Naive thymus-derived CD8-positive, alpha-beta T cell (primary cell): ENCODE results near the gene HNF4A. TPM values are rescaled to one million over a fixed set of nuclear protein-coding genes. Genes with fewer than 3 reads are reported as not detected.
A peak's percentile ranks its signal among the peaks of the same experiment; 100 is the strongest.

Source experiments
- ATAC-seq, 2 donors: fragments of 150-1000 bp; cut with Tn5 transposase in 1 of 2; sonication (Bioruptor Pico), chemical (Tn5 transposase) in 1 of 2; 1 replicate in 1 of 2; 2 replicates in 1 of 2; pipeline ENCODE4 v1.10.0; 2021; ENCODE audit warnings: mild to moderate bottlenecking in 2 of 2, moderate library complexity in 2 of 2
- POLR2A ChIA-PET: fragments of 350-600 bp; sonication (Branson Sonifier 250); formaldehyde crosslinking; loops from one replicate; lab custom pipeline; 2021; ENCODE audit warnings: antibody characterized with exemption; lab: Charles Lee
- DNase-seq, 10 donors: peaks; one replicate each; pipeline versions ENCODE4 v3.0.0 to v3.0.0-alpha.2; 2020 to 2022
- H3K27ac Mint-ChIP-seq, 10 donors: one replicate each; pipeline ENCODE4 v1.8.0; 2020 to 2022; ENCODE audit warnings: mild to moderate bottlenecking in 10 of 10, mixed read lengths in 10 of 10, moderate library complexity in 4 of 10, inconsistent platforms in 1 of 10
- H3K27me3 Mint-ChIP-seq, 5 donors: one replicate each; pipeline ENCODE4 v1.8.0; 2021 to 2022; ENCODE audit warnings: mixed read lengths in 5 of 5
- H3K36me3 Mint-ChIP-seq, 3 donors: one replicate each; pipeline ENCODE4 v1.8.0; 2020 to 2022; ENCODE audit warnings: mixed read lengths in 3 of 3, mild to moderate bottlenecking in 2 of 3, inconsistent platforms in 1 of 3
- H3K4me1 Mint-ChIP-seq, 4 donors: one replicate each; pipeline ENCODE4 v1.8.0; 2021 to 2022; ENCODE audit warnings: mixed read lengths in 4 of 4
- H3K4me3 Mint-ChIP-seq, 10 donors: one replicate each; pipeline ENCODE4 v1.8.0; 2020 to 2022; ENCODE audit warnings: mild to moderate bottlenecking in 10 of 10, mixed read lengths in 10 of 10, moderate library complexity in 6 of 10, inconsistent platforms in 1 of 10
- H3K9me3 Mint-ChIP-seq, 9 donors: one replicate each; pipeline ENCODE4 v1.8.0; 2020 to 2022; ENCODE audit warnings: mixed read lengths in 9 of 9, mild to moderate bottlenecking in 3 of 9, inconsistent platforms in 1 of 9, moderate library complexity in 1 of 9
- polyA plus RNA-seq, 3 donors: library from polyadenylated mRNA; unstranded; fragments of 300-500 nt; fragmentation: Illumina TruSeq; gene quantifications; one replicate each; pipeline ENCODE4 v1.2.3, GENCODE V29; 2021
- total RNA-seq, 8 experiments: library from RNA in 2 of 8; stranded (reverse) in 2 of 8; gene quantifications; one replicate each; pipeline ENCODE4 v1.2.3 and lab custom pipeline; 2021 to 2026

HNF4A gene
- total and polyA plus RNA-seq, 5 experiments from 2014 or later, result not detected

- Mint-ChIP-seq H3K36me3 (no peaks in the 10 kb centered on the region), H3K27ac (peak overlapping the region in 1 of 10 donors; percentile 19), H3K4me1 (peaks cover 2 to 6% (median 3%) of the 10 kb centered on the region in 4 donors), H3K27me3 (peaks cover 0 to 10% (median 7%) of the 10 kb centered on the region in 5 donors), H3K4me3 (no peak overlapping the region), H3K9me3 (no peaks in the 10 kb centered on the region)
- DNase-seq (no peak), ATAC-seq (no peak)
- POLR2A ChIA-PET, result interaction anchor here (0.6 kb wide), 1 partner anchor 167 kb away, joined by 3 read pairs; no protein-coding TSS in a partner anchor
Measured at GRCh38 chr20:44382641-44383040, 27.1 kb downstream of the HNF4A start.

DNA sequence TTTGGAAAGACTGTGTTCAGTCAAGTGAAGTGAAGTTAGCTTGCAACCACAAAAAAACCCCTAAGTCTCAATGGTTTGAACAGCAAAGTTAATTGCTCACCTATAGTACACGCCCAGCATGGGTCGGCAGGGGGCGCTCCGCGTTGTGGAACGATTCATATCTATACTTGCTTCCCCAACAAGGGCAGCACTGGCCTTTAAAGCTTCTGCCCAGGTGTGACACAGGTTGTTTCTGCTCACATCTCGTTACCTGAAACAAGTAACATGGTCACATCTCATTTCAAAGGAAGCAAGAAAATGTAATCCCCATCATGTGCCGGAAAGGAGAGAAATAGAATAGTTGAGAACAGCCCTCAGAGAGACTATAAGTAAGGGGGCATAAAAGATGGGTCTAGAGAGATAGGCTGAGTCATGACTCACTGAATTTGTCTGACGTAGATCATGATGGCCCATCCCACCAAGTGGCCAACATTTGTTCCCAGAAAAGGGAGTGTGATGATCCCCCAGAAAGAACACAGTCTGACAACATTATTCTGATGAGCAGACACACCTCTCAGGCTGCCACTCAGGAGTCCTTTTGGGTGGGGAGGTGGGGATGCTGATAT is 29.0 kb downstream of the HNF4A start:
- peak; percentile 60 to 90 (median 78) for DNase-seq
- peaks cover 5 to 17% (median 9%) of the 10 kb centered on the region in 4 donors for H3K4me1 Mint-ChIP-seq
- POLR2A ChIA-PET, result interaction anchor here (1.6 to 2.8 kb wide), 2 partner anchors 167 to 225 kb away, joined by 5 to 12 read pairs; no protein-coding TSS in a partner anchor
- ATAC-seq, result peak; percentile 79 to 85
- peak overlapping the region in 2 of 10 donors; percentile 8 to 67 for H3K27ac Mint-ChIP-seq
- no peaks in the 10 kb centered on the region for H3K36me3 Mint-ChIP-seq
- no peak overlapping the region for H3K4me3 Mint-ChIP-seq
- peaks cover 1 to 12% (median 10%) of the 10 kb centered on the region in 5 donors for H3K27me3 Mint-ChIP-seq
- H3K9me3 Mint-ChIP-seq, result no peaks in the 10 kb centered on the region

DNA sequence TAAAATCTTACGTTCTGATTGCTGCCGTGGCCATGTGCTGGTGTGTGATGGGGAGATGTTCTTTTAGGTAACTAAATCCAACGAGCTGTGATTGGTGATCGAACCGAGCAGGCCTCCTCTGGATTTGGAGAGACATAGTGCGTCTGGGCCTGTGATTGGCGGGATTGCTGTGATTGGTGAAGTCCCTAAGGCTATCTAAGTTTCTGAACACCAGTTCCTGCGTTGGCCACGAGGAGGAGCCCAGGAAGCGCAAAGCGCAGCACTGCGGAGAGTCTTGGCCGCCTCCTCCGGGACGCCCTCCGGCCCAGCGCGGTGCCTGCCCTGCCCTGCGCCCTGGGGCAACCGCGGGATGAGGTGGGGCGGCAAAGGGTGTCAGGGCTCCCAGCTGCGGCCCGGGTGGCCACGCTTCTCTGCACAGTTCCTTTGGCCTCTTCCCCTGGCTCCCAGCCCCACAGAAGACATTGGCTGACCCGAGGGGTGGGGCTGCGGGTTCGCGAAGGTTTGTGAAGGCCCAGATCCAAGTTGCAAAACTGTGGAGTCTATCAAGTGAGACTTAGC is 33.0 kb downstream of the HNF4A start:
- H3K4me3 Mint-ChIP-seq, result no peak overlapping the region
- H3K27ac Mint-ChIP-seq, result peak overlapping the region in 3 of 10 donors; percentile 16 to 51 (median 31)
- H3K4me1 Mint-ChIP-seq, result peaks cover 5 to 17% (median 9%) of the 10 kb centered on the region in 4 donors
- no peaks in the 10 kb centered on the region for H3K36me3 Mint-ChIP-seq
- DNase-seq (peak; percentile 38 to 72 (median 50)), ATAC-seq (peak; percentile 84)
- H3K9me3 Mint-ChIP-seq, result no peaks in the 10 kb centered on the region
- POLR2A ChIA-PET, result interaction anchor here (1.5 kb wide), 1 partner anchor 222 kb away, joined by 3 read pairs; no protein-coding TSS in a partner anchor
- peaks cover 0 to 9% (median 4%) of the 10 kb centered on the region in 5 donors for H3K27me3 Mint-ChIP-seq

DNA sequence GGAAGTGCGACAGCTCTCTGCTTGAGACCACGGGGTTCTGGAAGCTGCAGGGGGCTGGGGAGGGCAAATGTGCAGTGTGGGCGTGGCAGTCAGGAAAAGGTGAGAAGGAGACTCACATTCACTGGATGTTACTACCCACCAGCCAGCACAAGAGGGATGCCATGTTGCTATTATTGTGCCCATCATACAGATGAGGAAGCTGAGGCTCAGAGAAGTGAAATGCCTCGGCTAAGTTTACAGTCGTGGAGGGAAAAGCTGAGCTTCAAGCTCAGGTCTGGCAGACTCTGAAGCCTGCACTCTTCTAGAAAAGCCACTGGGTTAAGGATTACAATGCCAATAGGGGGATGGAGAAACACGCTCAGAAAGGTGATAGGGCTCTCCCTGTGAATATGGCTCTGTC is 34.4 kb downstream of the HNF4A start:
- POLR2A ChIA-PET, result interaction anchor here (0.6 to 1.5 kb wide), 2 partner anchors 28 to 220 kb away, joined by 3 to 9 read pairs; no protein-coding TSS in a partner anchor
- Mint-ChIP-seq H3K36me3 (no peaks in the 10 kb centered on the region), H3K4me1 (peaks cover 3 to 12% (median 6%) of the 10 kb centered on the region in 4 donors), H3K9me3 (no peaks in the 10 kb centered on the region), H3K4me3 (no peak overlapping the region), H3K27me3 (peaks cover 0 to 9% (median 4%) of the 10 kb centered on the region in 5 donors), H3K27ac (no peak overlapping the region)
- DNase-seq (no peak), ATAC-seq (no peak)

DNA sequence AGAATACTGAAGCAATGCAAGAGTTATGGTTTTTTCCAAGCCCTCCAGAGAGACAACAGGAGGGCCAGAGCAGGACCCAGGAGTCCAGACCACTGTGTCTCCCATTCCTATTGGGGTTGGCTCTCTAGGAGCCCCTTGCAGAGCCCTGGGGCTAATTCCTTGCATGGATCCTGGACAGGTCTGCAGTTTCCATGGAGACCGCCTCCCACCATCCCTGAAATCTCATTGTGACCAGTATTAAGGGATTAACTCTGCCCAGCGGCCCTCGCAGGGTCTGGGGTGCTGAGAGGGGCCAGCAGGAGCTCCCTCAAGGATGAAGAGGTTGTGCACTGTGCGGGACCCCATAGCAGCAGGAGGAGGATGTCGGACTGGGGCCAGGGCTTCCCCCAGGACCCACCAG is 34.8 kb downstream of the HNF4A start:
- Mint-ChIP-seq H3K4me1 (peaks cover 3 to 12% (median 6%) of the 10 kb centered on the region in 4 donors), H3K27me3 (peaks cover 0 to 9% (median 4%) of the 10 kb centered on the region in 5 donors), H3K9me3 (no peaks in the 10 kb centered on the region), H3K36me3 (no peaks in the 10 kb centered on the region), H3K4me3 (no peak overlapping the region), H3K27ac (no peak overlapping the region)
- POLR2A ChIA-PET, result no interaction called here
- ATAC-seq (no peak), DNase-seq (no peak)

DNA sequence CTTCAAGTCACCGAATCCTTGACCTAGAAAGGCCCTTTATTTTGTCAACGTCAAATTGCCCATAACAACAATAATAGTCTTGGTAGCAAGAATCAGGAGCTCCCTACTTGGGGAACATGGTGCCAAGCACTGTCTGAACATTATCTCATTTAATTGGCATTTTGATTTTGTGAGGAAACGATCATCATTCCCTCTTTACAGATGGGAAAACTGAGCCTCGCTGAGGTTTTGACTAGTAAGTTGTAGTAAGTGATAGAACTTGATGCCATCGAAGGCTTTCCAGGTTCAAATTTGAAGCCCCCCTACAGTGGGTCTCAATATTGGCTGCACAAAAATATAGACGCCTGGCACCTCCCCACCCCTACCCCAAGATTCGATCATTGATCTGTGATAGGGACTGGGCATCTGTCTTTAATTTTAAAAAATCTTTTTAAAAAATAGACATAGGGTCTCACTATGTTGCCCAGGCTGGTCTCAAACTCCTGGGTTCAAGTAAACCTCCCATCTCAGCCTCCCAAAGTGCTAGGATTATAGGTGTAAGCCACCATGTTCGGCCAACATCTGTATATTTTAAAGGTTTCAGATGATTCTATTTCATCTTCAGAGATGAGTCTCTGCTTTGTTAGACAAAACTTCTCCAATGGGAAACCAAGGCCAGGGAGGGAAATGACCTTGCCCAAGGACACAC is 36.7 kb downstream of the HNF4A start:
- Mint-ChIP-seq H3K27me3 (peaks cover 0 to 9% (median 4%) of the 10 kb centered on the region in 5 donors), H3K27ac (no peak overlapping the region), H3K36me3 (no peaks in the 10 kb centered on the region), H3K4me1 (peaks cover 3 to 12% (median 6%) of the 10 kb centered on the region in 4 donors), H3K9me3 (no peaks in the 10 kb centered on the region), H3K4me3 (no peak overlapping the region)
- ATAC-seq, result no peak
- no peak for DNase-seq
- POLR2A ChIA-PET, result no interaction called here

- peaks cover 2 to 12% (median 6%) of the 10 kb centered on the region in 4 donors for H3K4me1 Mint-ChIP-seq
- DNase-seq (no peak), ATAC-seq (no peak)
- peaks cover 0 to 9% (median 3%) of the 10 kb centered on the region in 5 donors for H3K27me3 Mint-ChIP-seq
- no peaks in the 10 kb centered on the region for H3K36me3 Mint-ChIP-seq
- H3K9me3 Mint-ChIP-seq, result no peaks in the 10 kb centered on the region
- POLR2A ChIA-PET, result no interaction called here
- peak overlapping the region in 1 of 10 donors; percentile 28 for H3K27ac Mint-ChIP-seq
- H3K4me3 Mint-ChIP-seq, result no peak overlapping the region
Measured at GRCh38 chr20:44392776-44393607, 37.5 kb downstream of the HNF4A start.

DNA sequence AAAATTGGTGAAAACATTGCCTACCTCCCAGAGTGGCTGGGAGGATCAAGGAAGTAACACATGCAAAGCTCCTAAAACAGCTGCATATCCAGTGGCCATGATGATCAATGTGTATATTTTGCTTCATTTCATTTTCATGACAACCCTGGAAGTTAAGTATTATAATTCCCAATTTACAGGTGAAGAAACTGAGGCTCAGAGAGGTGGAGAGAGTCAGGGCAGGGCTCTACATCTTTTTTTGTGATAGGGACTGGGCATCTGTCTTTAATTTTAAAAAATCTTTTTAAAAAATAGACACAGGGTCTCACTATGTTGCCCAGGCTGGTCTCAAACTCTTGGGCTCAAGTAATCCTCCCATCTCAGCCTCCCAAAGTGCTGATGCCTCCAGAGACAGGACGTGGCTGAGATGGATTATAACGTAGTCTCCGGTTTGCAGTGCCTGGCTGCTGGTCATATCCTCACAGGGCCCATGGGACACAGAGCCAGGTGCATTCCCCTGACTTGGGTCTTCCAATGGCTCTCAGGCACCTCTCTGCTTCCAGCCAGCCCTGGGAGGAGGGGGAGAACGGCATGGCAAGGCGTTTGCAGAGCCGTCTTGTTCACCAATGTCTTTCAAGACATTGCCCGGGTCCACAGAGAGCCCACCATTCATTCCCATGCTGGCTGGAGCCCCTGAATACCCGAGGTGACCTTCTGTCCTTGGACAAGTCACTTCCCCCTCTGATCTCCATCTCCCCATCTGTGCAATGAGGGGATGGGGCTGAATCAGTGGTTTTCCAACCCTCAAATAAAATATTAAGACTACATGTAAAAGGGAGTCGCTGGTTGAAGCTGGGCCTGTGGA is 38.3 kb downstream of the HNF4A start:
- H3K27ac Mint-ChIP-seq, result peak overlapping the region in 1 of 10 donors; percentile 28
- H3K9me3 Mint-ChIP-seq, result no peaks in the 10 kb centered on the region
- no peak for ATAC-seq
- peaks cover 0 to 7% (median 0%) of the 10 kb centered on the region in 5 donors for H3K27me3 Mint-ChIP-seq
- H3K4me3 Mint-ChIP-seq, result no peak overlapping the region
- DNase-seq, result no peak
- peaks cover 0 to 3% (median under 1%) of the 10 kb centered on the region in 4 donors for H3K4me1 Mint-ChIP-seq
- no peaks in the 10 kb centered on the region for H3K36me3 Mint-ChIP-seq
- POLR2A ChIA-PET, result no interaction called here

GRCh38 chr20:44394452-44394701 is 38.9 kb downstream of the HNF4A start:
- no peak overlapping the region for H3K4me3 Mint-ChIP-seq

GRCh38 chr20:44394702-44395460 is 39.4 kb downstream of the HNF4A start:
- Mint-ChIP-seq H3K4me1 (no peaks in the 10 kb centered on the region), H3K27me3 (peaks cover 0 to 7% (median 7%) of the 10 kb centered on the region in 5 donors), H3K27ac (no peak overlapping the region), H3K4me3 (no peak overlapping the region), H3K36me3 (no peaks in the 10 kb centered on the region), H3K9me3 (no peaks in the 10 kb centered on the region)
- POLR2A ChIA-PET, result interaction anchor here (0.5 kb wide), 1 partner anchor 254 kb away, joined by 6 read pairs; no protein-coding TSS in a partner anchor
- DNase-seq, result no peak
- ATAC-seq, result no peak

More at GRCh38 chr20:44394452-44394701, 38.9 kb downstream of the HNF4A start:
- H3K27ac Mint-ChIP-seq, result no peak overlapping the region
- POLR2A ChIA-PET, result no interaction called here
- no peaks in the 10 kb centered on the region for H3K9me3 Mint-ChIP-seq
- ATAC-seq, result no peak
- no peaks in the 10 kb centered on the region for H3K36me3 Mint-ChIP-seq
- H3K27me3 Mint-ChIP-seq, result peaks cover 0 to 8% (median 1%) of the 10 kb centered on the region in 5 donors
- no peaks in the 10 kb centered on the region for H3K4me1 Mint-ChIP-seq
- no peak for DNase-seq
